Adrenal gland (tissue), 12 donors: ENCODE measurements around the gene PLEKHN1. TPM values are rescaled to one million over a fixed set of nuclear protein-coding genes. Genes with fewer than 3 reads are reported as not detected.

Source experiments
- DNase-seq, 7 donors: peaks; one replicate each; pipeline ENCODE4 v3.0.0-alpha.2; 2019 to 2020
- H3K27ac ChIP-seq, 5 donors: fragments of 200-600 bp; sonication (generic) in 4 of 5; 1 replicate in 3 of 5; 2 replicates in 2 of 5; pipeline versions ENCODE4 v1.5.1 to v1.8.0; 2016 to 2020; ENCODE audit warnings: mild to moderate bottlenecking in 1 of 5
- H3K27me3 ChIP-seq: fragments of 200-600 bp; 2 replicates; pipeline ENCODE4 v1.8.0; 2021
- H3K36me3 ChIP-seq, 2 donors: fragments of 200-600 bp; replicated peaks in 1 of 2; 1 replicate in 1 of 2; 2 replicates in 1 of 2; pipeline versions ENCODE4 v1.5.1 to v1.8.0; 2018 to 2022
- H3K4me1 ChIP-seq, 2 donors: fragments of 200-600 bp; replicated peaks in 1 of 2; 1 replicate in 1 of 2; 2 replicates in 1 of 2; pipeline versions ENCODE4 v1.5.1 to v1.8.0; 2018 to 2021
- H3K4me3 ChIP-seq, 4 donors: fragments of 200-600 bp; sonication (generic) in 3 of 4; one replicate each; pipeline ENCODE4 v1.5.1; 2016 to 2018
- H3K9me3 ChIP-seq, 3 donors: fragments of 200-600 bp; sonication (generic) in 1 of 3; replicated peaks in 1 of 3; 1 replicate in 2 of 3; 2 replicates in 1 of 3; pipeline versions ENCODE4 v1.5.1 to v1.8.0; 2016 to 2021
- CTCF ChIP-seq, 6 experiments: fragments of 450-650 bp in 4 of 6; fragments of 200-600 bp in 2 of 6; sonication (generic) in 1 of 6; IDR thresholded peaks; 1 replicate in 5 of 6; 2 replicates in 1 of 6; pipeline versions ENCODE4 v1.5.1 to v1.8.0; 2016 to 2021; ENCODE audit warnings: antibody characterized with exemption in 6 of 6, mild to moderate bottlenecking in 2 of 6, moderate library complexity in 1 of 6
- POLR2A ChIP-seq, 2 donors: fragments of 450-650 bp; IDR thresholded peaks; one replicate each; pipeline ENCODE4 v1.6.1; 2017; ENCODE audit warnings: antibody characterized with exemption in 2 of 2, mild to moderate bottlenecking in 2 of 2, moderate library complexity in 1 of 2
- WGBS, 4 donors: extraction: QIAGEN DNeasy Blood & Tissue Kit in 2 of 4; methylation state at CpG; one replicate each; pipeline versions ENCODE4 v1.1.5 to v1.1.7; 2013 to 2017; 5-methylcytosine and 5-hydroxymethylcytosine counted together
- intact Hi-C, 2 donors: fragments of 100-400 bp; cut with DNase I; formaldehyde crosslinking; loops; one replicate each; pipeline versions ENCODE4 v1.14.1 to v1.15.0; 2022 to 2023
- polyA plus RNA-seq, 3 donors: library from polyadenylated mRNA; stranded (reverse); fragments of 200-250 nt in 2 of 3; fragments of 350-450 nt in 1 of 3; fragmentation: Illumina TruSeq in 1 of 3; extraction: RNeasy Lipid Tissue Mini Kit (QIAGEN cat#74804) in 1 of 3; gene quantifications; one replicate each; pipeline ENCODE4 v1.2.3, GENCODE V29; 2013 to 2014
- total RNA-seq, 9 donors: library from RNA; depleted of rRNA in 4 of 9; stranded (reverse); fragments of >200 nt in 4 of 9; fragments of 120-200 nt in 1 of 9; fragmentation: NEBNext Ultra II Directional in 1 of 9; extraction: Animal tissue kit (Norgen Biotek cat#: 25700) in 1 of 9; gene quantifications; one replicate each; pipeline versions ENCODE4 v1.1.0 to v1.2.4, GENCODE V29; 2013 to 2023
- donor health status: healthy with polysubstance abuse.
- donor health status: Bipolar disorder and iron deficiency.
- donor health status: DM: yes; HTN: yes; CAD: no.
- donor health status: DM: no; HTN: no; CAD: no.
- donor health status: DM: no; HTN: no; CAD: no.
- donor health status: DM: yes; HTN: yes; CAD: no.

PLEKHN1 gene
- total and polyA plus RNA-seq, 12 donors: 0.05 to 10.5 (median 1.3) TPM; not detected in 3

GRCh38 chr1:1020000-1020404, 53.7 kb downstream of the PLEKHN1 start, which contains the start of gene AGRN:
Gene AGRN (plus strand): TSS chr1:1020120. CDS start chr1:1020173, 53 bp downstream.
- no peaks in the 10 kb centered on the region for H3K9me3 ChIP-seq
- intact Hi-C loops: no loop called here
- 0 to 3% (median 0%) methylated on average over 7 to 48 of the region's 58 CpGs for whole genome bisulfite sequencing, 4 donors
- peak within 1 kb of the TSS in 2 of 4 donors; percentile 43 to 97 for H3K4me3 ChIP-seq
- peaks cover 13% of the 10 kb centered on the region for H3K27me3 ChIP-seq
- peak in 4 of 7 donors; percentile 49 to 62 (median 52) for DNase-seq
- TF ChIP-seq CTCF (IDR thresholded peaks at IDR 0.05): no peak
- no peak for TF ChIP-seq POLR2A (IDR thresholded peaks at IDR 0.05)
- peak within 1 kb of the TSS in 3 of 5 donors; percentile 64 to 96 (median 75) for H3K27ac ChIP-seq
- no peaks in the 10 kb centered on the region for H3K36me3 ChIP-seq
- H3K4me1 ChIP-seq: peaks cover 12 to 16% of the 10 kb centered on the region in 2 donors

- Histone ChIP-seq H3K36me3 (no peaks in the 10 kb centered on the region), H3K4me3 (peak overlapping the region in 2 of 4 donors; percentile 43 to 97), H3K27ac (peak overlapping the region in 1 of 5 donors; percentile 96), H3K27me3 (peaks cover 13% of the 10 kb centered on the region), H3K4me1 (peaks cover 12 to 16% of the 10 kb centered on the region in 2 donors), H3K9me3 (no peaks in the 10 kb centered on the region)
- no peak for DNase-seq
- no peak for TF ChIP-seq CTCF (IDR thresholded peaks at IDR 0.05)
- no peak for TF ChIP-seq POLR2A (IDR thresholded peaks at IDR 0.05)
- intact Hi-C loops: no loop called here
- WGBS, 4 donors: 0 to 1% (median 1%) methylated on average over 5 to 58 of the region's 59 CpGs; no CpG with 5 or more reads in 1 of the 4 donors
These were observed 54.2 kb downstream of the PLEKHN1 start for GRCh38 chr1:1020415-1021009.

- no peaks in the 10 kb centered on the region for H3K36me3 ChIP-seq
- TF ChIP-seq POLR2A (IDR thresholded peaks at IDR 0.05) (no peak), CTCF (IDR thresholded peaks at IDR 0.05) (no peak)
- WGBS, 4 donors: 13 to 26% (median 25%) methylated on average over 11 to 33 of the region's 33 CpGs
- intact Hi-C loops: no loop called here
- H3K27ac ChIP-seq: no peak overlapping the region
- H3K9me3 ChIP-seq: no peaks in the 10 kb centered on the region
- peak in 6 of 7 donors; percentile 44 to 65 (median 50) for DNase-seq
- H3K4me1 ChIP-seq: peaks cover 12 to 16% of the 10 kb centered on the region in 2 donors
- H3K27me3 ChIP-seq: peaks cover 13% of the 10 kb centered on the region
- peak overlapping the region in 1 of 4 donors; percentile 97 for H3K4me3 ChIP-seq
These were observed 55.0 kb downstream of the PLEKHN1 start for GRCh38 chr1:1021010-1021919.

- no peak overlapping the region for H3K27ac ChIP-seq
- H3K9me3 ChIP-seq: no peaks in the 10 kb centered on the region
- TF ChIP-seq CTCF (IDR thresholded peaks at IDR 0.05): no peak
- DNase-seq: no peak
- intact Hi-C loops: no loop called here
- 84 to 93% (median 87%) methylated on average over 5 to 10 of the region's 10 CpGs for WGBS, 4 donors
- H3K4me1 ChIP-seq: peaks cover 12 to 16% of the 10 kb centered on the region in 2 donors
- no peak overlapping the region for H3K4me3 ChIP-seq
- peaks cover 13% of the 10 kb centered on the region for H3K27me3 ChIP-seq
- no peaks in the 10 kb centered on the region for H3K36me3 ChIP-seq
These were observed 55.6 kb downstream of the PLEKHN1 start for GRCh38 chr1:1021920-1022259.
